ENCODE measurements around the gene TRIM43. TPM values are rescaled to one million over a fixed set of nuclear protein-coding genes. Genes with fewer than 3 reads are reported as not detected.
"Not testable (repeated sequence)": the region's sequence is repeated elsewhere in the genome, so short reads cannot be mapped to it uniquely, and the experiment has no call there.

Gene TRIM43
- total RNA-seq, 2 donors from 2014 or later, result 2.4 TPM; not detected in 1

GRCh38 chr2:95648894-95649544 is 57.2 kb downstream of the TRIM43 start:
- WGBS, result 63% methylated on average over 9 of the region's 29 CpGs
- DNase-seq (ENCODE audit: low spot score); H3K27me3 ChIP-seq (replicated peaks; ENCODE audit: insufficient read depth); H3K4me1 ChIP-seq (replicated peaks); H3K36me3 ChIP-seq; intact Hi-C loops (cut with DNase I); H3K9me3 ChIP-seq; H3K4me3 ChIP-seq; H3K27ac ChIP-seq: not testable (repeated sequence)

Small RNAs within 50 kb of the gene (small RNA-seq; reads per million reads assigned to genes)
- gene AC009237.4 (0 reads per million in 2 donors), gene AC009237.7 (0 reads per million in 2 donors)

Other genes starting within 250 kb of the TRIM43 start
- gene FAHD2A, start 189.3 kb upstream of the TRIM43 start, total RNA-seq, result 10 to 100 TPM; 15.3 to 27.9 TPM
- under 1 TPM in 1 of 2 donors, not detected in 1; 0.62 TPM for gene TRIM43B, start 107.2 kb upstream of the TRIM43 start, total RNA-seq